Heart right ventricle (tissue), 16 donors: ENCODE results near the gene SNRNP70. TPM values are rescaled to one million over a fixed set of nuclear protein-coding genes. Genes with fewer than 3 reads are reported as not detected.

Experiments
- ATAC-seq, 8 donors: fragments of 200-7000 bp; cut with Tn5 transposase; one replicate each; pipeline ENCODE4 v1.9.1; 2020; ENCODE audit warnings: mild to moderate bottlenecking in 8 of 8, moderate library complexity in 8 of 8, moderate number of reproducible peaks in 1 of 8
- DNase-seq, 2 donors: peaks; one replicate each; pipeline ENCODE4 v3.0.0-alpha.2; 2020
- H3K27ac ChIP-seq, 10 donors: fragments of 200-600 bp; sonication (generic) in 2 of 10; one replicate each; pipeline versions ENCODE4 v1.5.0 to v1.8.0; 2020 to 2022; ENCODE audit warnings: mild to moderate bottlenecking in 3 of 10
- H3K27me3 ChIP-seq, 7 donors: fragments of 200-600 bp; one replicate each; pipeline ENCODE4 v1.8.0; 2021 to 2022; ENCODE audit warnings: mild to moderate bottlenecking in 2 of 7
- H3K36me3 ChIP-seq, 9 donors: fragments of 200-600 bp; sonication (generic) in 1 of 9; one replicate each; pipeline versions ENCODE4 v1.5.0 to v1.8.0; 2020 to 2022; ENCODE audit warnings: mild to moderate bottlenecking in 2 of 9
- H3K4me1 ChIP-seq, 9 donors: fragments of 200-600 bp; sonication (generic) in 1 of 9; one replicate each; pipeline versions ENCODE4 v1.5.0 to v1.8.0; 2020 to 2022; ENCODE audit warnings: mild to moderate bottlenecking in 4 of 9
- H3K4me3 ChIP-seq, 10 donors: fragments of 200-600 bp; sonication (generic) in 2 of 10; one replicate each; pipeline versions ENCODE4 v1.5.0 to v1.8.0; 2020 to 2022; ENCODE audit warnings: mild to moderate bottlenecking in 7 of 10, moderate library complexity in 2 of 10
- H3K9me3 ChIP-seq, 11 donors: fragments of 200-600 bp in 10 of 11; sonication (generic) in 2 of 11; one replicate each; pipeline versions ENCODE4 v1.5.0 to v1.8.0; 2013 to 2022; ENCODE audit warnings: mild to moderate bottlenecking in 2 of 11, control low read depth in 1 of 11, moderate library complexity in 1 of 11
- WGBS, 2 donors: extraction: QIAGEN DNeasy Blood & Tissue Kit; methylation state at CpG; one replicate each; pipeline ENCODE4 v1.1.7; 2013; ENCODE audit warnings: inconsistent platforms in 1 of 2; 5-methylcytosine and 5-hydroxymethylcytosine counted together
- intact Hi-C, 10 donors: fragments of 100-400 bp; cut with DNase I; formaldehyde crosslinking; loops; one replicate each; pipeline versions ENCODE4 v1.11.1 to v1.14.2; 2022
- polyA plus RNA-seq, 2 donors: library from polyadenylated mRNA; stranded (reverse); fragments of 200-250 nt; gene quantifications; one replicate each; pipeline ENCODE4 v1.2.3, GENCODE V29; 2013
- total RNA-seq, 10 donors: library from RNA; stranded (reverse); fragmentation: NEBNext Ultra II Directional in 3 of 10; extraction: Animal tissue kit (Norgen Biotek cat#: 25700) in 3 of 10; gene quantifications; one replicate each; pipeline versions ENCODE4 v1.2.1 to v1.2.4, GENCODE V29; 2021 to 2023
- TF ChIP-seq, protein P1 (sequence below), 9 donors: fragments of 200-600 bp; sonication (generic) in 2 of 9; IDR thresholded peaks; one replicate each; pipeline versions ENCODE4 v1.5.0 to v1.8.0; 2021 to 2022; ENCODE audit warnings: antibody characterized with exemption in 9 of 9, mild to moderate bottlenecking in 5 of 9, moderate library complexity in 1 of 9
- donor health status: Arrhythmogenic right ventricular cardiomyopathy.
- donor health status: ischemic (EF 13 %, LVEDD 7.1; RV severe dilation, severe dysfunction).
- donor health status: healthy with polysubstance abuse.
- donor health status: DM: no; HTN: yes; CAD: no.
- donor health status: DM: no; HTN: no; CAD: no.
- donor health status: ischemic (EF 25% LVEDD 6.9; RV normal size, moderate dysfunction).
- donor health status: ischemic (EF 25% LVEDD 5.7; RV mildly dilated, moderate dysfunction).
- donor health status: healthy.
- donor health status: DM: yes; HTN: yes; CAD: no.
- donor health status: Ischemic cardiomyopathy.
- donor health status: ischemic (EF 35%, LVEDD 5.7; RV mildly dilated, moderate dysfunction).
- donor health status: nonischemic (EF 11% LVEDD 7.7; RV severe dilation, severe dysfunction).
- donor health status: DM: yes; HTN: yes; CAD: no.
- donor health status: PGD.
- donor health status: ischemic (EF 29% LVEDD 5.4; RV normal size, mild dysfunction).
- donor health status: nonischemic (EF 23%, LVEDD 6.1; RV moderate dilation, normal function).

The SNRNP70 gene
- total and polyA plus RNA-seq, 12 donors, result 75.2 to 330 (median 94.8) TPM

DNA sequence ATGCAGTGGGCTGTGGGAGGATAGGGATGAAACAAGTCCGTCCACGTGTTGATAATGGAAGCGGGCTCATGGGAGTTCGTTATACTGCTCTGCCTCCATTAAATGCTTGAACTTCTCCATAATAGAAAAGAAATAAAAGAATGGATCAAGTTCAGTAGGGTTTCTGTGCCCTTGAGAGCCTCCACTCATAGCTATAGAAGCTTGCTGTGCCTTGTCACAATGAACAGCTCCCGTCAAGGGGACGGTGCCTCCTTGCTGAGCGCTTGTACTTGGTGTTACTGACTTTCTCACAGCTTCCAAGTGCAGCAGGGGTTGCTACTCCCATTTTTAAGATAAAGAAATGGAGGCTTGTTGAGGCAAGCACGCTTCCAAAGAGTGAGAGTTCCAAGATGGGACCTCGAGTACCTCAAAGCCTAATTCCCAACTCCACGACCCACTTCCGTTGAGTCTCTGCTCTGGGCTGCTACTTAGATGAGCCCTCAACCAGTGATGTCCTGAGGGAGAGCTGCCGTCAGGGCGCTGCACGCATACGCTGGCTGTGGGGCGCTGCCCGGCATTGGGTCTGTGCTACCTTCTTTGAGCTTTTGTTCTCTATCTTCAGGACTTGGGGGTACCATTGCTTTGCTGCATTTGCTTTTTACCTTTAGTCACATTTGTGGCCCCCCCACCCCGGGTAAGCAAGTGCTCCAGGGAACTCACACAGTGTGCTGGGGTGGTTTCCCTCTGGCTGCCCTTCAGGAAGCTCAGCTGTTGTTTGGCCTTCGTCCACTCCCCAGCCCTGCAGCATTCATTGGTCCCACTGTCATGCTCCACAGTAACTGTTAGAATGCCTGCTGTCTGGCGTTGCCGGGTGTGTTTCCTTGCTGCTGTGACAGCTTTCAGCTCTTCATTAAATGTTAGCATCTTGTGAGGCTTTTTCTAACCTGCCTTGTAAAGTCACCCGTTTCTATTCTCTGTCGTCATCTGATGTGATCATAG lies 9.5 kb downstream of the SNRNP70 start:
- intact Hi-C loops, result loop anchor here (5.0 kb wide), 4 partner anchors 48 to 113 kb away; no protein-coding TSS in a partner anchor
- 56 to 62% methylated on average over 23 of the region's 23 CpGs for WGBS, 2 donors
- peaks cover 7 to 50% (median 17%) of the 10 kb centered on the region in 9 donors for H3K4me1 ChIP-seq
- H3K4me3 ChIP-seq, result no peak overlapping the region
- ATAC-seq (peak; percentile 83 to 96 (median 90)), DNase-seq (peak; percentile 48 to 73)
- TF ChIP-seq, protein P1, sequence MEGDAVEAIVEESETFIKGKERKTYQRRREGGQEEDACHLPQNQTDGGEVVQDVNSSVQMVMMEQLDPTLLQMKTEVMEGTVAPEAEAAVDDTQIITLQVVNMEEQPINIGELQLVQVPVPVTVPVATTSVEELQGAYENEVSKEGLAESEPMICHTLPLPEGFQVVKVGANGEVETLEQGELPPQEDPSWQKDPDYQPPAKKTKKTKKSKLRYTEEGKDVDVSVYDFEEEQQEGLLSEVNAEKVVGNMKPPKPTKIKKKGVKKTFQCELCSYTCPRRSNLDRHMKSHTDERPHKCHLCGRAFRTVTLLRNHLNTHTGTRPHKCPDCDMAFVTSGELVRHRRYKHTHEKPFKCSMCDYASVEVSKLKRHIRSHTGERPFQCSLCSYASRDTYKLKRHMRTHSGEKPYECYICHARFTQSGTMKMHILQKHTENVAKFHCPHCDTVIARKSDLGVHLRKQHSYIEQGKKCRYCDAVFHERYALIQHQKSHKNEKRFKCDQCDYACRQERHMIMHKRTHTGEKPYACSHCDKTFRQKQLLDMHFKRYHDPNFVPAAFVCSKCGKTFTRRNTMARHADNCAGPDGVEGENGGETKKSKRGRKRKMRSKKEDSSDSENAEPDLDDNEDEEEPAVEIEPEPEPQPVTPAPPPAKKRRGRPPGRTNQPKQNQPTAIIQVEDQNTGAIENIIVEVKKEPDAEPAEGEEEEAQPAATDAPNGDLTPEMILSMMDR (IDR thresholded peaks at IDR 0.05), result no peak
- H3K27me3 ChIP-seq, result no peaks in the 10 kb centered on the region
- peak overlapping the region in 7 of 10 donors; percentile 20 to 68 (median 43) for H3K27ac ChIP-seq
- no peaks in the 10 kb centered on the region for H3K9me3 ChIP-seq
- H3K36me3 ChIP-seq, result peaks cover 0 to 100% (median 51%) of the 10 kb centered on the region in 9 donors

DNA sequence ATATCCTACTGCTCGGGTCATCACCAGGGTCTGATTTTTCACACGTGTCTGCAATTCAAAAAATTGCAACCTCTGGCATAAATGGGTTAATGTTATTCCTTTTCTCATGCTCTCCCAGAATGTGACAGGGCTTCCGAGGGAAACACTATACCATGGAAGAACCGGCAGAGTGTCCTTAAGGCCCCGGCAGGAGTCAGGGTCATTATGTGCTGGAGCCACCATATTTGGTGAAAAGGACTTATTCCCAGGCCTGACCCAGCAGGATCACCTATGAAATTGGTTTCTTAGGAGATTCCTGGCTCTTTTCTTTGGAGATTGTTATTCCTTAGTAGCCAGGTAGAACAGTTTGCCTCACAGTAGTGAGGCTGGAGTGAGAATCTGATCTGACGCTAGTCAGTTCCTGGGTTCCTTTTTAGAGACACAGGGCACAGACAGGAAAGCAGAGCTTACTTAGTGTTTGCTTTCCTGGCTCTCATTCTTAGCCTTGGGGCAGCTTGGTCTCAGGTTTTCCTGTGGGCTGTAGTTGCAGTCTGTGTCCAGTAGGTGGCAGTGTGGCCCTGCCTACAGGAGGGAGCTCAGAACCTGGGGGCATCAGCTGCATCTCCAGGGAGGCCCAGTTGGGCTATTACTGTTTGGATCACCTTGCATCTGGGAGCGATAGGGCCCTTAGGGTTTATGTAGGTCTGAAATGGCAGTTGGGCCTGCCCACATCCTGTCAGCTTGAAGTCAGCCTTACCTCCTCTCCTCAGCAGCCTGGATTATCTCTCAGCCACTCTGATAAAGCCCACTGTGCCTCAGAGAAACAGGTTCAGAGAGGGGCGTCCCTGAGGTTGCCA lies 12.4 kb downstream of the SNRNP70 start:
- H3K36me3 ChIP-seq, result peaks cover 0 to 100% (median 42%) of the 10 kb centered on the region in 9 donors
- DNase-seq (peak; percentile 55 to 56), ATAC-seq (peak; percentile 28 to 79 (median 62))
- H3K4me1 ChIP-seq, result peaks cover 7 to 50% (median 17%) of the 10 kb centered on the region in 9 donors
- H3K27ac ChIP-seq, result no peak overlapping the region
- intact Hi-C loops, result loop anchor here (1.0 to 5.0 kb wide), 9 partner anchors 45 to 111 kb away; no protein-coding TSS in a partner anchor
- H3K9me3 ChIP-seq, result no peaks in the 10 kb centered on the region
- TF ChIP-seq, protein P1 (IDR thresholded peaks at IDR 0.05), result peak; percentile 97 to 100 (median 99)
- WGBS, 2 donors, result 46 to 48% methylated on average over 8 of the region's 8 CpGs
- H3K27me3 ChIP-seq, result no peaks in the 10 kb centered on the region
- H3K4me3 ChIP-seq, result no peak overlapping the region

DNA sequence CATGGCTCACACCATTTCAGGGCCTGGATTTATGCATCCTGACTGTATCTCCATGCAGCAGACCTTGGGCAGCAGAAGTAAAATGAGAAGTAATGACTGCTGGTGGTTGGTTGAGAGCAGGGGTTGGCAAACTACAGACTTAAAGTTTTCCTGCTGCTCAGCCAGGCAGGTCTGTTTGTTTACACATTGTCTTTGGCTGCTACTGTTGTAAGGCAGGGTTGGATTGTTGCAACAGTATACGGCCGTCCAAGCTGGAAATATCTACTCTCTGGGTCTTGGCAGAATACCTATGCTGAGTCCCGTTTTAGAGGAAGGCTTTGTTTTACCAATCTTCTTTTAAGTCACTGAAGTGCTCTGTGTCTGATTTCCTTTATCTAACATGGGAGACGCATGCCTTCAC lies 13.5 kb downstream of the SNRNP70 start:
- TF ChIP-seq, protein P1 (IDR thresholded peaks at IDR 0.05), result no peak
- H3K4me3 ChIP-seq, result no peak overlapping the region
- DNase-seq (no peak), ATAC-seq (no peak)
- no peaks in the 10 kb centered on the region for H3K27me3 ChIP-seq
- H3K36me3 ChIP-seq, result peaks cover 0 to 100% (median 48%) of the 10 kb centered on the region in 9 donors
- peaks cover 7 to 46% (median 17%) of the 10 kb centered on the region in 9 donors for H3K4me1 ChIP-seq
- 78 to 80% methylated on average over 4 of the region's 4 CpGs for WGBS, 2 donors
- intact Hi-C loops, result loop anchor here (1.0 to 5.0 kb wide), 7 partner anchors 44 to 110 kb away; no protein-coding TSS in a partner anchor
- H3K27ac ChIP-seq, result no peak overlapping the region
- H3K9me3 ChIP-seq, result no peaks in the 10 kb centered on the region

DNA sequence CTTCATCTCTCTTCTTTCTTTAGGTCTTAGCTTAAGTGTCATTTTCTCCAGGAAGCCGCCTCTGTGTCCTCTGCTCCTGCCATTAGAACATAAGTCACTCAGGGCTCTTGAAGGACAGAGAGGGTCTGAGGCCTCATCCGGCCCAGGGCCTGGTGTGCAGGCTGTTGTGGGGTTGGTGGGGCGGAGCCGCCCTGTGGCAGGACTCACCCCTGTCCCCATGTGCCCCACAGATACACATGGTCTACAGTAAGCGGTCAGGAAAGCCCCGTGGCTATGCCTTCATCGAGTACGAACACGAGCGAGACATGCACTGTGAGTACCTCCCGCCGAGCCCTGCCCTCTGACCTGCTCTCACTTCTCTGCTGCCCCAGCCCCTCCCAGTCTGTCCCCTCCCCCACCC lies 15.9 kb downstream of the SNRNP70 start:
- intact Hi-C loops, result loop anchor here in 1 of 10 donors (5.0 kb wide), 1 partner anchor 96 kb away; no protein-coding TSS in a partner anchor
- Histone ChIP-seq H3K4me1 (peaks cover 0 to 23% (median 5%) of the 10 kb centered on the region in 9 donors), H3K27me3 (no peaks in the 10 kb centered on the region), H3K27ac (no peak overlapping the region), H3K36me3 (peaks cover 0 to 100% (median 69%) of the 10 kb centered on the region in 9 donors), H3K4me3 (no peak overlapping the region), H3K9me3 (no peaks in the 10 kb centered on the region)
- WGBS, 2 donors, result 88% methylated on average over 12 of the region's 12 CpGs
- TF ChIP-seq, protein P1 (IDR thresholded peaks at IDR 0.05), result no peak
- no peak for ATAC-seq
- no peak for DNase-seq
